NCI-H69 (cell line): ENCODE data around the gene TOGARAM2.
A peak's percentile ranks its signal among the peaks of the same experiment; 100 is the strongest.

Source experiments
- DNase-seq: peaks from one replicate; lab custom pipeline; 2025; lab: John Stamatoyannopoulos, UW

Gene TOGARAM2

DNA sequence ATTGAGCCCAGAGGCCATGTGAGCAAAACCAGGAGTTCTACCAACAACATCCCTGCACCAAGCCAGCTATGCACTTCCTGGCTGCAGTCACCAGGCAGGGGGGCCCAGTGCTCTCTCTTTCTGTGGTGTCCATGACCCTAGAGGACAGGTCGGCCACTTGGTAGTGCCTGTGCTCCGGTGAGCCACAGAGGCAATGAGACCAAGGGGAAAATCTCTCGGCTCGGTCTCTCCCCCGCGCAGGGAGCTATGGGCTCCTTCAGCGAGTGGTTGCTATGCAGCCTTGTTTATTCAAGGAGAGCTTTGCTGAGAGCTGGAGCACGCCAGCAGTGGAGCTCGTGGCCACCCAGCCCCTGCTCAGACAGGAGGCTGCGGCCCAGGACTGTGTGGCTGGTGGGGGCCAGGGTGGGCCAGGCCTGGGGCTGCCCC, at the start of gene TOGARAM2:
TOGARAM2 (plus strand) TSS at position 283 of the 426 bp plus-strand sequence. CDS start 13,537 bp downstream, outside the sequence.
- peak; percentile 77 for DNase-seq

DNA sequence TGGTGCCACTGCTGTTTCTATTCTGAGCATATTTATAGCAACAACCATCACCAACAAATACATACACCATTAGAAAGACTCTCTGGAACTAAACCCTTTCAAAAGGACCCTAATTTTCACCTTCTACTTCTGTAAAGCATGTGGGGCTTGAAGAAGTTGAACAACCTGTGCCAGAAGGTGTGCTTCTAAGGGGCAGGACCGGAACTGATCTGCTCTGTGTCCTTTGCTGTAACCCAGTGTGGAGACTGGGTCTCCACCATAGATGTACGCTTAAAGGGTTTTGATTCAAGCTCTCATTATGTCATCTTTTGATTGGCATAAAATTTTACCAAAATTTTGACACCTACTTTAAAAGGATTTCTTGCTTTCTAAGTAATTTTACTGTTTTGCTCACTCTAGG, 46.3 kb upstream of the TOGARAM2 start:
- DNase-seq: no peak

- DNase-seq: no peak
Measured at GRCh38 chr2:28941008-28941407, 40.1 kb upstream of the TOGARAM2 start.

DNA sequence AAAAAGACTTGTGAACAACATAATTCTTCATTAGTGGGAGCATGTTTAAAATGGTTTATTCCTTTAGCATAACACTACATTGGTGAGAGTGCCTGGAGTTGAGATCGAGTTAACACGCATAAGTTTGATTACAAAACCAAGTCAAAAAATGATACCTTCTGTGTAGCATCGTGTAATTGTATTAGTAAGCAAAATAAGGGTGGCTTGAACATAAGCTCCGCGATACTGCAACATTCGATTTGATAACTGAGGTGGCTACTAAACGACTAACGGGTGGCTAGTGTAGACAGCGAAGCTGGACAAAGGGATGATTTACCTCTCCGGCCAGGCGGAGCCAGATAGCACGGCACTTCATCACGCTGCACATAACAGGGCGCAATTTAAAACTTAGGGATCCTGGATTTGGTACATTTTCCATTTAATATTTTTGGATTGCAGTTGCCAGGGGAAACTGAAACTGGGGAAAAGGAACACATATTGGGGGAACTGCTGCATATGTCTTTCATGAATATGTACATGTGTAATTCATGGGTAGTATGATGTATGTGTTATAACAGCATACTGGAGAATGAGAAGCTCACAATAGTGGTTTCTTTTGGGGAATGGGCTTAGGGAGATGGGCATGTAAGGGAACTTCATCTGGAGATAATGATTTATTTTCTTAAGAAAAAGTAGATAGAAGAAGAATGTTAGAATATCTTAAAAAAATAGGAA, 36.4 kb upstream of the TOGARAM2 start:
- no peak for DNase-seq

DNA sequence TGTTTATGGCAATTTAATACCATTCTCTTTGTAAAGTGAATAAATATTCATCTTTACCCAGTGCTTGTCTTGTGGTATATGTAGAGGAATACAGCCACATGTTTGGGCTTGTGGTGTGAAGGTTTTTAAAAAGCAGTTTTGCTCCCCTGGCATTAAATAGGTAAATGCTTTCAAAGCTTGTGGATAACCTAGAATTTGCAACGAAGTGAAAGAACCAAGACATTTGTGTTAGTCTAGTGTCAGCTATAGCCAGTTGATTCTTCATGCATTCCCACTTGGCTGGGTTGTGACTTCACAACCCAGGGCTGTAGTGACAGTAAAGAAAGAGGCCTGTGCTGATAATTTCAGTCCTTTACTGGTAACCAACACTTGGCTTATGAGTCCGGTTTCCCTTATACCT, 32.9 kb upstream of the TOGARAM2 start:
- DNase-seq: no peak

- no peak for DNase-seq
Measured at GRCh38 chr2:28949190-28949589, 31.9 kb upstream of the TOGARAM2 start.

DNA sequence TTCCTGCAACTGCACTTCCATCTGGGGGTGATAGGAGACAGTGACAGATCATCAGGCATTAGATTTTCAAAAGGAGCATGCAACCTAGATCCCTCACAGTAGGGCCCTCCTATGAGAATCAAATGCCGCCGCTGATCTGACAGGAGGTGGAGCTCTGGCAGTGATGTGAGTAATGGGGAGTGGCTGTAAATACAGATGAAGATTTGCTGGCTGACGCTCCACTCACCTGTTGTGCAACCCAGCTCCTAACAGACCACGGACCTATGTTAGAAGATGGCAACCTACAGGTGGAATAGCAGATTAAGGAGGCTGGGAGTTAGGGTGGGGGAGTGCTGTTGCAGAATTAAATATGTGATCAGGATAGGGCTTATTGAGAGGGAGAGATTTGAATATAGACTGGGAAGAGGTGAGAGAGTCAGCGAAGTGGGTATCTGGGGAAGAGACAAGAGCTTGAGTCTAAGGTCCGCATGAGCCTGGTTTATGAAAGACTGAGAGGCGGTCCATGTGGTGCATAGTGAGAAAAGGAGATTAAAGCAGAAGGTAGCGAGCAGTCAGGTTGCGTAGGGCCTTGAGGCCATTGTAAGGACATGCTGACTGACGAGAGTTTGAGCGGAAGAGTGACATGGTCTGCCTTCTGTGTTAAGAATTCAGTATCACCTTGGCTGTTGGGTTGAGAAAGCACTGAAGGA, 31.3 kb upstream of the TOGARAM2 start:
- no peak for DNase-seq

DNA sequence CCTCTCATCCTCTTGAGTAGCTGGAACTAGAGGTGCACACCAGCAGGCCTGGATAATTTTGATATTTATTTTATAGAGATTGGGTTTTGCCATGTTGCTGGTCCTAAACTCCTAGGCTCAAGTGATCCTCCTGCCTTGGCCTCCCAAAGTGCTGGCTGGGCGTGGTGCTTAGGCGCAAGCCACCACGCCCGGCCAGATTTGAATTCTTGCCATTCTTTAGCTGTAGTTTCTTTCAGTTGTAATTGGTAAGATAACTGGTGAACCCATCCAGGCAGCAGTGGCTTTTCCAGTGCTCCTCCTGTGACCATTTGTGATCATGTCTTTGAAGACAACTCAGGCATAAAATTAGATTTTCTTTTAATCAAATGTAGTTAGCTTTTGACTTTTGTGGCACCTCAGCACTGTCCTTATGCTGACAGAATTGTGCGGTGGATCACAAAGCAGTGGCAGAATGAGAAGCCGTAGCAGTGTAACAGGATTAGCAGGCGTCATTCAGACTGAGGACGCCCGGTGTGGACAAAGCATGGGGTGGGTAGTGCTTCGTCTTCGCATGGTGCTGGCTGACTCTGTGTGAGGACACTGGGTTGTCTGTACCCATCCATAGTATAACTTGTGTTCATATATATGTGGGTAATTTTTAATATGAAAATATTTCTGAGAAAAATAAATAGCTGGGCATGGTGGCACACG, 30.0 kb upstream of the TOGARAM2 start:
- no peak for DNase-seq

GRCh38 chr2:28951910-28952835, 28.9 kb upstream of the TOGARAM2 start:
- no peak for DNase-seq

DNA sequence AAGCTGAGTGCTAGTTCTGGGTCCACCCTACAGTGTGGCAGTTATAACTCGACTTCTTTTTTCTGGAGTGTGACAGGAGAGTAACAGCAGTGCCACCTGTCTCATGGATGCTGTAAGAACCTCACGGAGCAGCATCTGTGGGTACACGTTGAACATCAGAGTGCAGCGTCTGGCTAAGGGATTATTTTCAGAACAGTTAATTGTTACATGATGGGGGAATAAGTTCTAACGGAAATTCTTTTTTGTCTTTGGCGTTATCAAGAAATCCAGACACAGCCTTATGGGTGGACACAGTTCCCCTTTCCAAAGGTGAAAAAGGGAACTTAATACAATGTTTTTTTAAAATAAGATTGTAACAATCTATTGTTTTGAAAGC, 28.3 kb upstream of the TOGARAM2 start:
- peak; percentile 21 for DNase-seq

DNA sequence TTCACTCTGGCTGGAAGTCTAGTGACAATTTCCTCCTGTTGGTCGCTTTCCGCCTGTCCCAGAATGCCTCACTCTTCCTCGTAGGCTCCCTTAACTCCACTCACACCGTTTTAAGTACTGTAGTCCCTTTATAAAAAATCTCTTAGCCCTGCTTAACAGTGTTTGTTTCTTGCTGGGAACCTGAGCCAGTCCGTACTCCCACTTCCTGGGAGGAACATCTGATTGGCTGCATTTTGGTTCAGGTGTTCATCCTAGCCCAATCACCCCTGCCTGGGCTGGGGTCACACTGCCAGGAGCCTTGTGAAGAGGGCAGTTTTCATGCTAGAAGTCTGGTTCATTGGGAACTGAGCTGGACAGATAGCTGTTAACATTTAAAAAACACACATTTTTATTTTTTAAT, 25.6 kb upstream of the TOGARAM2 start:
- no peak for DNase-seq

DNA sequence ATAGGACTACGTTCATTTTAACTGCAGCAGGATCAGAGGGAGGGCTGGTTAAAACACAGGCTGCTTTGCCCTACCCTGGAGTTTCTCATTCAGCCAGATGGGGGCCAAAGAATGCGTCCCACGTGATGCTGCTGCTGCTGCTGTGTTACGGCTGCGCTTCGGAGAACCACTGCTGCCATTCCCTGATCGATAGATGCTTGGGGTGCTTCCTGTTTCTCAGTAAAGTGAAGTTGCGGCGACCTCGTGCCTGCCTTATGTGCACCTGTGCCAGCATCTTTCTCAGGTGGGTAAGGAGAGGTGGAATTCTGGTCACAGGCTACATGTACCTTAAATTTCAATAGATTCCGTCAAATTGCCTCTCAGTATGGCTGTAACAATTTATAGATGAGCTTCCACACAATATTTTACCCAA, 24.7 kb upstream of the TOGARAM2 start:
- no peak for DNase-seq

- peak; percentile 10 for DNase-seq
Measured at GRCh38 chr2:28956890-28957289, 24.2 kb upstream of the TOGARAM2 start.

- peak; percentile 84 for DNase-seq
Measured at GRCh38 chr2:28958689-28959088, 22.4 kb upstream of the TOGARAM2 start.

DNA sequence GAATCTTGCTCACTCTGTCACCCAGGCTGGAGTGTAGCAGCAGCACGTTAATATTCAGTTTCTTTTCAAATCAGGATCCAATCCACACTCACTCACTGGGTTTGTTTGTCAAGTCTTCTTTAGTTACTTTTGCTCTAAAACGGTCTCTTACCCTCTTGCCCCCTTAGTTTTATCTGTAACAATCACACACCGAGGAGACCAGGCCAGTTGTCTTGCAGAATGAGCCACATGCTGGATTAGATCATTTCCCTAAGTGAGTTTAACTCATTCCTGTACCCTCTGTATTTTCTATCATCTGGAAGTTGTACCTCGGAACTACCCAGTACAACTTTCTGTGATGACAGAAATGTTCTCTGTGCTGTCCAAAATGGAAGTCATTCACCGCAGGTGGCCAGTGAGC, 20.7 kb upstream of the TOGARAM2 start:
- no peak for DNase-seq

GRCh38 chr2:28962505-28962904, 18.6 kb upstream of the TOGARAM2 start:
- no peak for DNase-seq

DNA sequence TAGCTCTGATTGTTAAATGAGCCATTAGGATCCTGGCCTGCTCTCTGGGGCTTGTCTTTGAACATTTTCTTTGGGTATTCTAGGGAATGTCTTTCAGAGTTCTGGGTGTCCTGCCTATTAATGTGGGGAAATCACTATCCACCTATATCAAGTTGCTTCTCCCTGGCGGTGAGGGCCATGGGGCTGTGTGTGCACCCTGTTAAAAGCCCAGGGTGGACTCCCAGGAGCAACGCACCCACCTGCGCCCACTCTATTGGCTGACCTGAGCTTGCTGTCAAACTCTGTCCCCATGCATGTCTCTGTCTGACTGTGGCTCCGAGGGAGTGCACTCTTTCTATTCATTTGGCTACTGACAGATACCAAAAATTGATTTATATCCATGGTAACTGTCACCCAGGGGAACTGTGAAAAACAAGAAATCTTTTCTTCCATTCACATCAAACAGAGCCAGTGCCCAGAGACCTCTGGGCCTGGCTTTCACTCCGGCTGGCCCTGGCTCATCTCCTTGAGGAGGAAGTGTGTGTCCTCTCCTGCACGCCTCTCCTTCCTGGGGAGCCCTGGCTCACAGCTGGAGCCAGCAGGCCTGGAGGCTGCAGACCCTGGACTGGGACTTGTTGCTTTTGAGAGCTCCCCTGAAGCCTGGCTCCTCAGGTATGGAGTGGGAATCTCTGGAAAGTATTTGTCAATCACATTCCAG, 10.5 kb upstream of the TOGARAM2 start:
- DNase-seq: no peak

GRCh38 chr2:28972778-28973335, 8.2 kb upstream of the TOGARAM2 start:
- no peak for DNase-seq

DNA sequence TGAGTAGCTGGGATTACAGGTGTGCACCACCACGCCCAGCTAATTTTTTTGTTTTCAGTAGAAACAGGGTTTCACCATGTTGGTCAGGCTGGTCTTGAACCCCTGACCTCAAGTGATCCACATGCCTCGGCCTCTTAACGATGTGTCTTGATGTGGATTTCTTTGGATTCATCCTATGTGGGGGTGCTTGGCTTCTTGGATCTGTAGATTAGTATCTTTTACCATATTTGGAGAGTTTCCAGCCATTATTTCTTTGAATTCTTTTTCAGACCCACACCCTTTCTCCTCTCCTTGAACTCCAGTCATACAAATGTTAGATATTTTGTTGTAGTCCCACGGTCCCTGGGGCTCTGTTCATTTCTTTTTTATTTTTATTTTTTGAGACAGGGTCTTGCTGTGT, 6.8 kb upstream of the TOGARAM2 start:
- DNase-seq: no peak

GRCh38 chr2:28975671-28976070, 5.4 kb upstream of the TOGARAM2 start:
- no peak for DNase-seq

- no peak for DNase-seq
Measured at GRCh38 chr2:28976584-28976983, 4.5 kb upstream of the TOGARAM2 start.
